SK-N-SH treated with all-trans-retinoic acid at 6 μM for 48 hours (cell line): Measurements from ENCODE around the gene PSEN1.

Source experiments
- ARNTL ChIP-seq: fragments of 450-650 bp; formaldehyde crosslinking; IDR thresholded peaks from 2 replicates; pipeline ENCODE4 v1.5.0; 2020; ENCODE audit warnings: low read depth, mild to moderate bottlenecking, moderate library complexity, borderline replicate concordance
- BACH2 ChIP-seq: fragments of 250-450 bp; sonication (Bioruptor Pico); IDR thresholded peaks from 2 replicates; pipeline ENCODE4 v1.9.0; 2021; ENCODE audit warnings: mild to moderate bottlenecking, borderline replicate concordance
- CSDC2 ChIP-seq: fragments of 250-450 bp; sonication (Bioruptor Pico); IDR thresholded peaks from 2 replicates; pipeline ENCODE4 v1.5.0; 2020; ENCODE audit warnings: mild to moderate bottlenecking, moderate library complexity
- ESRRG ChIP-seq: fragments of 250-450 bp; sonication (Bioruptor Pico); IDR thresholded peaks from 2 replicates; pipeline ENCODE4 v1.6.1; 2021; ENCODE audit warnings: mild to moderate bottlenecking
- PPARA ChIP-seq: fragments of 250-450 bp; sonication (Bioruptor Pico); IDR thresholded peaks from 2 replicates; pipeline ENCODE4 v1.5.0; 2020; ENCODE audit warnings: mild to moderate bottlenecking, borderline replicate concordance
- ZFP3 ChIP-seq: fragments of 250-450 bp; sonication (Bioruptor Pico); IDR thresholded peaks from 2 replicates; pipeline ENCODE4 v1.5.0; 2020; ENCODE audit warnings: mild to moderate bottlenecking, moderate library complexity
- ZNF8 ChIP-seq: fragments of 450-650 bp; formaldehyde crosslinking; IDR thresholded peaks from 2 replicates; pipeline ENCODE4 v1.5.0; 2020; ENCODE audit warnings: mild to moderate bottlenecking, moderate library complexity
- TF ChIP-seq, protein P1 (sequence below): fragments of 250-450 bp; sonication (Bioruptor Pico); IDR thresholded peaks from 2 replicates; pipeline ENCODE4 v1.8.0; 2020; ENCODE audit warnings: mild to moderate bottlenecking, moderate library complexity, borderline replicate concordance
- TF ChIP-seq, protein P2 (sequence below): fragments of 250-450 bp; sonication (Bioruptor Pico); IDR thresholded peaks from 2 replicates; pipeline ENCODE4 v1.8.0; 2021; ENCODE audit warnings: low read depth, mild to moderate bottlenecking, moderate library complexity, borderline replicate concordance
- TF ChIP-seq, protein P3 (sequence below): fragments of 250-450 bp; sonication (Bioruptor Pico); IDR thresholded peaks from 2 replicates; pipeline ENCODE4 v1.5.0; 2020; ENCODE audit warnings: mild to moderate bottlenecking, moderate library complexity

DNA sequence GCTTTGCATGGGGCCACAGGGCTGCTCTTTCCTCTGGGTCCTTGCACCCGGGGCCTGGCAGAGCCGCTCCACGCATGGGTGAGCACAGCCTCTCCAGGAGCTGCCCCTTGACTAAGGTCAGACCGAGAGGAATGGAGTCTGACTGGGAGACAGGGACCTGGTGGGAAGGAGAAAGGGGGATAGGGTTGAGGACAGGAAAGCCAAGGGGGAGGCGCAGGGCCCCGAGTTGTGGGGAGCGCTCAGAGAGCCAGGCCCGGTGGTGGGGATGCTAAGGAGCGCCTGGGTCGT lies 117.0 kb downstream of the PSEN1 start:
- TF ChIP-seq CSDC2 (CRISPR knock-in tag) (no peak), ESRRG (CRISPR knock-in tag) (no peak), ZFP3 (CRISPR knock-in tag) (no peak), ARNTL (CRISPR knock-in tag) (no peak), ZNF8 (no peak), BACH2 (CRISPR knock-in tag) (no peak), PPARA (CRISPR knock-in tag) (no peak)
- TF ChIP-seq, protein P1, sequence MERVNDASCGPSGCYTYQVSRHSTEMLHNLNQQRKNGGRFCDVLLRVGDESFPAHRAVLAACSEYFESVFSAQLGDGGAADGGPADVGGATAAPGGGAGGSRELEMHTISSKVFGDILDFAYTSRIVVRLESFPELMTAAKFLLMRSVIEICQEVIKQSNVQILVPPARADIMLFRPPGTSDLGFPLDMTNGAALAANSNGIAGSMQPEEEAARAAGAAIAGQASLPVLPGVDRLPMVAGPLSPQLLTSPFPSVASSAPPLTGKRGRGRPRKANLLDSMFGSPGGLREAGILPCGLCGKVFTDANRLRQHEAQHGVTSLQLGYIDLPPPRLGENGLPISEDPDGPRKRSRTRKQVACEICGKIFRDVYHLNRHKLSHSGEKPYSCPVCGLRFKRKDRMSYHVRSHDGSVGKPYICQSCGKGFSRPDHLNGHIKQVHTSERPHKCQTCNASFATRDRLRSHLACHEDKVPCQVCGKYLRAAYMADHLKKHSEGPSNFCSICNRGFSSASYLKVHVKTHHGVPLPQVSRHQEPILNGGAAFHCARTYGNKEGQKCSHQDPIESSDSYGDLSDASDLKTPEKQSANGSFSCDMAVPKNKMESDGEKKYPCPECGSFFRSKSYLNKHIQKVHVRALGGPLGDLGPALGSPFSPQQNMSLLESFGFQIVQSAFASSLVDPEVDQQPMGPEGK (CRISPR knock-in tag): no peak
- TF ChIP-seq, protein P2, sequence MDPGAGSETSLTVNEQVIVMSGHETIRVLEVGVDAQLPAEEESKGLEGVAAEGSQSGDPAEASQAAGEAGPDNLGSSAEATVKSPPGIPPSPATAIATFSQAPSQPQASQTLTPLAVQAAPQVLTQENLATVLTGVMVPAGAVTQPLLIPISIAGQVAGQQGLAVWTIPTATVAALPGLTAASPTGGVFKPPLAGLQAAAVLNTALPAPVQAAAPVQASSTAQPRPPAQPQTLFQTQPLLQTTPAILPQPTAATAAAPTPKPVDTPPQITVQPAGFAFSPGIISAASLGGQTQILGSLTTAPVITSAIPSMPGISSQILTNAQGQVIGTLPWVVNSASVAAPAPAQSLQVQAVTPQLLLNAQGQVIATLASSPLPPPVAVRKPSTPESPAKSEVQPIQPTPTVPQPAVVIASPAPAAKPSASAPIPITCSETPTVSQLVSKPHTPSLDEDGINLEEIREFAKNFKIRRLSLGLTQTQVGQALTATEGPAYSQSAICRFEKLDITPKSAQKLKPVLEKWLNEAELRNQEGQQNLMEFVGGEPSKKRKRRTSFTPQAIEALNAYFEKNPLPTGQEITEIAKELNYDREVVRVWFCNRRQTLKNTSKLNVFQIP (CRISPR knock-in tag): no peak
- TF ChIP-seq, protein P3, sequence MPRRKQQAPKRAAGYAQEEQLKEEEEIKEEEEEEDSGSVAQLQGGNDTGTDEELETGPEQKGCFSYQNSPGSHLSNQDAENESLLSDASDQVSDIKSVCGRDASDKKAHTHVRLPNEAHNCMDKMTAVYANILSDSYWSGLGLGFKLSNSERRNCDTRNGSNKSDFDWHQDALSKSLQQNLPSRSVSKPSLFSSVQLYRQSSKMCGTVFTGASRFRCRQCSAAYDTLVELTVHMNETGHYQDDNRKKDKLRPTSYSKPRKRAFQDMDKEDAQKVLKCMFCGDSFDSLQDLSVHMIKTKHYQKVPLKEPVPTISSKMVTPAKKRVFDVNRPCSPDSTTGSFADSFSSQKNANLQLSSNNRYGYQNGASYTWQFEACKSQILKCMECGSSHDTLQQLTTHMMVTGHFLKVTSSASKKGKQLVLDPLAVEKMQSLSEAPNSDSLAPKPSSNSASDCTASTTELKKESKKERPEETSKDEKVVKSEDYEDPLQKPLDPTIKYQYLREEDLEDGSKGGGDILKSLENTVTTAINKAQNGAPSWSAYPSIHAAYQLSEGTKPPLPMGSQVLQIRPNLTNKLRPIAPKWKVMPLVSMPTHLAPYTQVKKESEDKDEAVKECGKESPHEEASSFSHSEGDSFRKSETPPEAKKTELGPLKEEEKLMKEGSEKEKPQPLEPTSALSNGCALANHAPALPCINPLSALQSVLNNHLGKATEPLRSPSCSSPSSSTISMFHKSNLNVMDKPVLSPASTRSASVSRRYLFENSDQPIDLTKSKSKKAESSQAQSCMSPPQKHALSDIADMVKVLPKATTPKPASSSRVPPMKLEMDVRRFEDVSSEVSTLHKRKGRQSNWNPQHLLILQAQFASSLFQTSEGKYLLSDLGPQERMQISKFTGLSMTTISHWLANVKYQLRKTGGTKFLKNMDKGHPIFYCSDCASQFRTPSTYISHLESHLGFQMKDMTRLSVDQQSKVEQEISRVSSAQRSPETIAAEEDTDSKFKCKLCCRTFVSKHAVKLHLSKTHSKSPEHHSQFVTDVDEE: no peak
